EH (cell line): Measurements from ENCODE around the gene DENND4C.
"Not testable (repeated sequence)": the region's sequence is repeated elsewhere in the genome, so short reads cannot be mapped to it uniquely, and the experiment has no call there.

ENCODE experiments used
- DNase-seq: peaks from one replicate; pipeline ENCODE4 v3.0.0-alpha.2; 2015; ENCODE audit warnings: low read depth

Gene DENND4C

DNA sequence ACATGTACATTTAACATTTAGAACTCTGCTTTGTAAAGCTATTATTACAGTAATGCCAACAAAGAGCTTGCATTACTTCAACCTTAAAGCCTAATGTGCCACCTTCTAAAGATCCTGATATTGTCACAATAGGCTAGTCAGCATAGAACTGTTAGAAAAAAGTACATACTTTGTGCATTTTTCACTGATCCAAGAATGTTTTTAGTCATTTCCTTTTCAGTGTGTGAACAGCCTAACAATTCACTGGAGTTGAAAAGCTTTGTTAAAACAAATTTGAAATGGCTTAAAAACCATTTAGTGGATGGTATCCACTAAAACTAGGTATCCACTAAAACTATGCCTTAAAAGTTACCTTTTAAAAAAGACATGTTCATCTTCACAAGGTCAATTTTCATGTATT lies 145.0 kb downstream of the DENND4C start:
- DNase-seq: peak; percentile 70

DNA sequence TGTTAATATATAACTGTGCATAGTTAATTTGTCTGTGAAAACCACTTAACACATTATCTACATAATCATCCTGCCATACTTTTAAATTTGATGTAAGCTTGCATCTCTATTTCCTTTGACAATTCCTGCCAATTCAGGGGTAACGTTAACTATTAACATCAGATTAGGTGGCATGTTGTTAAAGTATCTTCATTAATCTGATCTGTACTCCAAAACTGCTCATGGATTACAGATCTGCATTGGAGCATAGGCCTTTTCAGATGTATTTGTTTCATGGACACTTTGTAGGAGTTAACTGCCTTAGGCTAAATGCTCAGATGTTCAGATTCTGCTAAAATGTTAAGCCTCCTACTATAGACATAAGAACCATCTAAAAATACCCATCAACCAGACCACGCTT lies 146.4 kb downstream of the DENND4C start:
- DNase-seq: no peak

DNA sequence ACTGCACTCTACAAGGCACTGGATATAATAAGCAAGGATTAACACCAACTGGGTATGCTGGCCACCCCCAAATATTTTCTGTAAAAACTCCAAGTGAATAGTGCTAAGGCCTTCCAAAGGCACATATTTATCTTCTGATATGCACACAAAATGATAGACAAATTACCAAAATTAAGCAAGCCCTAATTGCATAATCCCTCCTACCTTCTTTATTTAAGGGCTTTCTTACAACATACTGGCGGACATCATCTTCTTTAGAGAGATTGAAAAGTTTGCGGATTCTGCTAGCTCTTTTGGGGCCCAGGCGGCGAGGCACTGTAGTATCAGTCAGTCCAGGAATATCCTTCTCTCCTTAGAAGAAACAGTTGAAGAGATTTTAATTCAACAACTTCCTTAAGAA lies 147.7 kb downstream of the DENND4C start:
- no peak for DNase-seq

DNA sequence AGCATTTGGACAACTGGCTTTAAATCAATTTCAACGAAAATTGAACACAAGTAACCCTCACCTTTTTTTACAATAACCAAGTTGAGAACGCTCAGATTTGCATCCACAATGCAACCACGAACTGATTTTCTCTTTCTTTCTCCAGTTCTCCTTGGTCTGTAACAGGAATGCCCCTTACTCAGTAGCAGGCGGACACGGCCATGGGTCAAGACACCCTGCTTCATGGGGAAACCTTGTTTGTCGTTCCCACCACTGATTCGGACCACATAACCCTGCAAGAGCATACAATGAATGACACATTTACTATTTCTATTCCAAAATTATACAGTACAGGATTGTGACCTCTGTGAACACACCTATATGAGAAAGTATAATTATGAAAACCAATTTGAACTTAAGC lies 148.2 kb downstream of the DENND4C start:
- DNase-seq: no peak

DNA sequence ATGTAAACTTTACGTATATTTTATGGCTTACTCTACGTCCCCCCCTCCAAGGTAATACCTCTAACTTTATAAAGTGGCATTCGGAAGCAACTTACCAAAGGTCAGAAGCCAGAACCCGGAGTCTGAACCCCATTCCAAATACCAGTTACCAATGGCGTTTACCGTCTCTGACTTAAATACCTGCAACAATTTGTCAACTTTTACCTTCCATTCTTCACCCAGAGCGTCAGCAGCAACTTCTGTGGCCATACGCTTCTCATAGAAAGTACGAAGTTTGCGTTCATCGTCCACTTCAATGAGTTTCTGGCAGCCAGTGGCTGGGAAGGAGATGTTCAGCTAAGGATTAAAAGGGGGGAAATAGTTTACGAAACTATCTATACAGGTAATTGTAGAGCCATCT lies 148.8 kb downstream of the DENND4C start:
- DNase-seq: no peak

DNA sequence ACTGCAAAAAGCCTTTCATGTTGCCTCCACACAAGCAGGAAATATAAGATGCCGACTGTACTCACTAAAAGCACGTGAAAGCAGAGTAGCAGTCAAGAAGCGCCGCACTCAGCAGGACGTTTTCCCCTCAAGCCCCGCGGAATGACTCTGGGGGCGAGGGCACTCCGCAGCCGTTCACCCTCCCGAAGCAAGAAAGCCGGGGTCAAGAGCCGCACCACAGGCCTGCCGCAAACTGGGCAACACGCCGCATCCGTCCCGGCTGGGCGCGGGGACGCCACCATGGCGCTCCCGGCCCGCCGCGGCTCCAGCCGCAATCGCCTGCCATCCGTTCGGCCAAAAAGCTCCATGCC lies 149.2 kb downstream of the DENND4C start:
- no peak for DNase-seq

DNA sequence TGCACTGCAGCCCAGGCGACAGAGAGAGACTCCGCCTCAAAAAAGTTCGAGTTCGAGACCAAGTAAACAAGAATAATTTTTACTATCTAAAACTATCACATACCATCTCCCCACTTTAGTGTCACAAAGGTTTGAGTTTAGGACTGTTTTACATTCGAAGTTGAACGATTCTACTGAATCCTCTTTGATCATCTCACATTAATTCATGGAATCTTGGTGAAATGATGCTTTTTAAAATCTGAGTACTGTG lies 150.3 kb downstream of the DENND4C start:
- DNase-seq: no peak

DNA sequence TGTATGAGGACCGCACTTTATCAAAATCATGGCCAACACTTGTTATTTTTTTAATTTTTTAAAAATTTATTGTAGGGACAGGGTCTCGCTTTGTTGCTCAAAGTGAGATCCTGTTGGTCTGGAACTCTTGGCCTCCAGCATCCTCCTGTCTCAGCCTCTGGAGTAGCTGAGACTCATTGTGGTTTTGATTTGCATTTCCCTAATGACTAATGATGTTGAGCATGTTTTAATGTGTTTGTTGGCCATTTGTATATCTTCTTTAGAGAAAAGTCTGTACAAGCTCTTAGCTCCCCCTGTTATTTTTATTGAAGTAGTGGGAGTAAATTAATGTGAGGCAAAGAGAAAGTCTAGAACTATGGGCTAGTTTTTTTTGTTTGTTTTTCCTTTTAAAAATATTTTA lies 151.2 kb downstream of the DENND4C start:
- DNase-seq: no peak

DNA sequence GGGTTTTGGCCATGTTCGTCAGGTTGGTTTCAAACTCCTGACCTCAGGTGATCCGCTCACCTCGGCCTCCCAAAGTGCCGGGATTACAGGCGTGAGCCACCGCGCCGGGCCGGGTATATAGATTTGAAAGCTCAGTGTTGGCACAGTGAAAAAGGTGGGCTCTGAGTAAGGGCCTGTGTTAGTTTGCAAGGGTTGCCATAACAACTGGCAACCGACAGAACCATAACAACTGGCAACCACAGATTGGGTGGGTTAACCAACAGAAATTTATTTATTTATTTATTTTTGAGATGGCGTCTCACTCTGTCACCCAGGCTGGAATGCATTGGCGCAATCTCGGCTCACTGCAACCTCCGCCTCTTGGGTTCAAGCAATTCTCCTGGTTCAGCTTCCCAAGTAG lies 154.7 kb downstream of the DENND4C start:
- not testable (repeated sequence) for DNase-seq

DNA sequence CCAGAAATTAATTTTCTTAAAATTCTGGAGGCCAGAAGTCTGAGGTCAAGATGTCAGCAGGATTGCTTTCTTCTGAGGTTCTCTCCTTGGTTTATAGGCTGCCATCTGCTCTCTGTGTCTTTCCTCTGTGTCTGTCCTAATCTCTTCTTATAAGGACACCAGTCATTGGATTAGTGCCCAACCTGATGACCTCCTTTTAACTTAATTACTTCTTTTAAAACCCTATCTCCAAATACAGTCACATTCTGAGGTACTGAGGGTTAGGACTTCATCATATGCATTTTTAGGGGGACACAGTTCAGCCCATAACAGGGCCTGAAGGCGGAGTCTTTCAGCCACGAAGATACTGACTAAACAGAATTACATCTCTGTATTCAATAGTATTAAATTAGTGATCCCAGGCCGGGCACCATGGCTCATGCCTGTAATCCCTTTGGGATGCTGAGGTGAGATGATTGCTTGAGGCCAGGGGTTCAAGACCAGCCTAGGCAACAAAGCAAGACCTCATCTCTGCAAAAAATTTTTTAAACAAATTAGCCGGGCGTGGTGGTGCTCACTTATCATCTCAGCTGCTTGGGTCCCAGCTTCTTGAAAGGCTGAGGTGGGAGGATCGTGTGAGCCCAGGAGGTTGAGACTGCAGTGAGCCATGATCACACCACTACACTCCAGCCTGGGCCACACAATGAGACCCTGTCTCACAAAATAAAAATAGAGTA lies 155.5 kb downstream of the DENND4C start:
- no peak for DNase-seq

DNA sequence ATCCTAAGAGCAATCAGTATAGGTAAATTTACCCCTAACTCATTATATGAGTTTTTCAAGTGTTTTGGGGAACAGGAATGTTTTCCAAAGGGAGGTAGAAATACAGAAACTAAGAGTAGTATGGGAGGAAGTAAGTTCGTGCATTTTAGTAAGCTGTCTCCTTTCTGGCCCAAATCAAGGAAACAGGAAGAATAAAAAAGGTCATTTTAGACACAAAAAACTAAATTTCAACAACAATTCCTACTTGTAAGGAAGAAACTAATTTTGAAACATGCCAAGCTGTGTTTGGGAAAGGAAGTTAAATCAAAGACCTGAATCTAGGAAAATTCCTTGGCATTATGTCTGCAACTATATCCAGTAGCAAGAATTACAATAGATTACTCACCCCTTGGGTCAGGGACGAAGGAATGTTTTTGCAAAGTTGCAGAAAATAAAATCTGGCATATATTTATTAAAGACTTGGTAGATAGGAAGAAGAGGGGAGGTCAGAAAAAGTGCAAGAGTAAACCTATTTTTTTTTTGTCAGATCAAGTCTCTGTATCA lies 156.1 kb downstream of the DENND4C start:
- DNase-seq: peak; percentile 43

DNA sequence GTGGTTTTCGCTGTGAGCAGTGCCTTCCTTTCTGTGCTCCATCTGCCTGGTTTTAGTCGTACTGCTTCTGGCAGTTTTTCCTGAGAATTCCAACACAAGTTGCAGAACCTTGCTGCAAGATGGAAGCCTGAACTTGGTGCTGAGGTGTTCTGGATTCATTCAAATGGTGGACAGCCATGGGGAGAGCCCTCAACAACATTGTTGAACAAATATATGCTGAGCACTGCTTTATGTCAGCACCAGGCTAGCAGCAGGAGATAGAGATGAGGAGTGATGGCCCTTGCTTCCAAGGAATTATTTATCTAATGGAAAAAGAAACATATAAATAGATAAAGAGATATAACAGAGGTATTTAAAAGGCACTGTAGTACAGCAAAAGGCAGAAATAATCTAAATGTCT lies 156.8 kb downstream of the DENND4C start:
- peak; percentile 50 for DNase-seq

DNA sequence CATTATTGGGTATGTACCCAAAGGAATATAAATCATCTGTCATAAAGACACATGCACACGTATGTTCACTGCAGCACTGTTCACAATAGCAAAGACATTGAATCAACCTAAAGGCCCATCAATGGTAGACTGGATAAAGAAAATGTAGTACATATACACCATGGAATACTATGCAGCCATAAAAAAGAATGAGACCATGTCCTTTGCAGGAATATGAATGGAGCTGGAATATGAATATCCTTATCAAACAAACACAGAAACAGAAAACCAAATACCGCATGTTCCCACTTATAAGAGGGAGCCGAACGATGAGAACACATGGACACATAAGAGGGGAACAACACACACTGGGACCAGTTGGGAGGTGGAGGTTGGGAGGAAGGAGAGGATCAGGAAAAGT lies 159.0 kb downstream of the DENND4C start:
- not testable (repeated sequence) for DNase-seq

DNA sequence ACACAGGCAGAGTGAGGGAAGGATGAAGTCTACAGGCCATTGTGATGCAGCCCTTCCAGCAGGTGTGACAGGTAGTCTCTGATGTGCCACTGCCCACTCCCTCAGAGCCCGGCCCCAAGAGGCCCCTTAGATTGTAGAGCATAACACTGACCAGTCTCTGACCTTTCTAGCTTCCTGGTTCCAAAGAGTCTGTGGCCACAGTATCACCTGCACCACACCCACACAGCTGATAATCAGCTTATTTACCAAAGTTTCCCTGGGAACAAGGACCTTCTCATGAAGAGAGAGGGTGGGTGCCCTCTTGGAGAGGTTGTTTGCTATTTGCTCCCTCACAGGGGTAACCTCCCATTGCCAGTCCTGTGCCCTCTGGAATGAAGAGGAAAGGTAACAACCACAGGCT lies 167.4 kb downstream of the DENND4C start:
- no peak for DNase-seq

DNA sequence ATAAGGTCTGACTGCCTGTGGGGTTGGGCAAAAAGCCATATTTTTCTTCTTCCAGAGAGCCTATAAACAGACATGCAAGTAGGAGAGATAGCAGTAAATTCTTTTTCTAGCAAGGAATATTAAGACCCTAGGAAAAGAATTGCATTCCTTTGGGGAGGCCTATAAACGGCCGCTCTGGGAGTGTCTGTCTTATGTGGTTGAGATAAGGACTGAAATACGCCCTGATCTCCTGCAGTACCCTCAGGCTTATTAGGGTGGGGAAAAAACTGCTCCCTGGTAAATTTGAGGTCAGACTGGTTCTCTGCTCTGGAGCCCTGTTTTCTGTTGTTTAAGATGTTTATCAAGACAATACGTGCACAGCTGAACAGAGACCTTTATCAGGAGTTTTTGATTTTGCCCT lies 172.7 kb downstream of the DENND4C start:
- DNase-seq: not testable (repeated sequence)

DNA sequence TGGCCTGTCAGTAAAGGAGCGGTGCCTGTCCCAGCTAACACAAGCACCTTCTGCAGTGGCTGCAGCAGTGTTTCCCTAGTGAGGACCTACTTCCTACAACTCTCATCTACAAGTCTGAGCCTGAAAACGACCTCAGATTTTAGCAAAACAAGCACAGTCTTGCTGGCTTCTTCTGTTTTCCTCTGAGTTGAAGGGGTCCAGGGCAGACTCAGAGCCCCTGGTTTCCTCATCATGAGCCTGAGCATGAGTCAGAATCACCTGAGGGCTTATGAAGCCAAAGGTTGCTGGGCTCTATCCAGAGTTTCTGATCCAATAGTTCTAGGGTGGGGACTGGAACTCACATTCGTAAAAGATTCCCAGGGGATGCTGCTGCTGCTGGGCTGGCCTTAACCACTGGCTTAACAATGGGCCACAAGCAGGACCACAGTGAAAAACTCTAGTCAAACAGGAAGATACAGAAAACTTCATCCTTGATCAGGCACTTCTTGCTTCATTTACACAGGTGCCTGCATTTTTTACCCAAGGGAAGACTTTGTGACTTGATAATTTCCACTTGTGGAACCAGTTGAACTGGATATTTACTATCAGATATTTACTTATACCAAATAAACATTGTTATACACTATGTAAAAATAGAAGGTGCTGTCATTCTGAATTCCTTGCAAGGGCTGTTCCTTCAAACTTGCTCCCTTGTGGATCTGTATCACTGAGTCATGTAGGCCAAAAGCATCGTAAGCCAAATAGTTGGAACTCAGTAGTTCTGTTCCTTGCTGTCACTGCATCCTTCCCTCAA lies 174.0 kb downstream of the DENND4C start:
- DNase-seq: no peak

DNA sequence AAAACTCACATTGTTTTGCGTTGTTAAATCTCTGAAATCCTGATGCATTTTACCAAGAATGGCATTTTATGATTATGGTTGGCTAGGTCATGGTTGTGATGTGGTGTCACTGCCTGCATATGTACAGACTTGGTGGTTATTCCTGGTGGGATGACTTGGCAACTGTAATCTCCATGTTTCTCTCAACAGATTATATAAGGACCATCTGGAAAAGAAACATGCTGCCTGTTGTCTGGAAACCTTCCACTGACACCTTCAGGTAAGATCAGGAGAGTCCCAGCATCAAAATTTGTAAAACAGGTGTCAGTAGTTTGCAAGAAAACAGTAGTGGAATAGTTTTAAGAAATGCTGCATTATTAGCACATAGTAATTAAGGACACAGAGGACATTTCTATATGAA lies 175.3 kb downstream of the DENND4C start:
- no peak for DNase-seq

DNA sequence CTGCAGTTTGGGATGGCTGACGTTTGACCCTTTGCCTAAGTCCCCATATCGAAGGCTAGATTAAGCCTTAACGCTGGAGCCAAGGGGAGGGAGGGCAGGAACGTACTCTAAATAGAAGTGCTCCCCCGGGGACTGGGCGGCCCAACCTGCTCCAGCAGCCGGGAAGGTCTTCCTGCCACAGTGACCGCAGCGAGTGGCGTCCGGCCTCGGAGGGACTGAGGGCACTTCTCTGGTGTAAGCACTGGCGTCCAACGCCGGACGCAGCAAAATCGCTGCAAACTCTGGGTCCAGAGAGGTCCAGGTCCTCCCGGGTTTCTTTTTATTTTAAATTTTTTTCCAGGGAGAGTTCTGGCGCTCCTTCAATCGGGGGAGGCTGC lies 177.8 kb downstream of the DENND4C start:
- DNase-seq: no peak

DNA sequence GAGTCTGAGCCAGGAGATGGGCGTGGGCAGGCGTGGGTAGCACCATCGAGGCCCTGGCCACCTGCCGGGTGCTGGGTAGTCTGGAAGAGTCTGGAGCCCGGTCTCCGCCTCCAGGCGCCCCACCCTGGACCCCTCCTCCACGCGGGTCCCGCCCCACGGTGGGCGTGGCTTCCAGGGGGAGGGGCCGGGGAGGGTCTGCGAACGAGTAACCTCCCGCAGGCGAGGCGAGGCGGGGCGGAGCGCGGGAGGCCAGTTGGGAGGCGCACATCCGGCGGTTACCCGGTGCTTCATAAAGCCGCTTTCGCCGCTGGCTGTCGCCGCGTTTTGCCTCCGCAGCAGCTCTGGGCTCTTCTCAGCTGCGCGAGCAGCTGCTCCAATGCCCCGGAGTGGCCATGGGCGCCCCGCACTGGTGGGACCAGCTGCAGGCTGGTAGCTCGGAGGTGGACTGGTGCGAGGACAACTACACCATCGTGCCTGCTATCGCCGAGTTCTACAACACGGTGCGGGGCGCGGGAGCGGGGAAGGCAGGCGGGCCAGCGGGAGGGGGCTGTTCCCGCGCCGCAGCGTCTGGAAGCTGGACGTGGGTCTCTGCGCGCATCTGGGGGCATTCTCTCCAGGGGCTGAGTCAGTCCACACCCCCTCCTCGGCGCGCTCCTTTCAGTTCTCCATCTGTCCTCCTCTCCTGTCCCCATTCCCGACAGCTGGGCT lies 178.4 kb downstream of the DENND4C start, which contains the start of gene ACER2:
Gene ACER2, plus strand, starts transcription at position 317 of the 708 bp plus-strand sequence. Its CDS starts 76 bp downstream, at position 393.
- DNase-seq: peak; percentile 92

DNA sequence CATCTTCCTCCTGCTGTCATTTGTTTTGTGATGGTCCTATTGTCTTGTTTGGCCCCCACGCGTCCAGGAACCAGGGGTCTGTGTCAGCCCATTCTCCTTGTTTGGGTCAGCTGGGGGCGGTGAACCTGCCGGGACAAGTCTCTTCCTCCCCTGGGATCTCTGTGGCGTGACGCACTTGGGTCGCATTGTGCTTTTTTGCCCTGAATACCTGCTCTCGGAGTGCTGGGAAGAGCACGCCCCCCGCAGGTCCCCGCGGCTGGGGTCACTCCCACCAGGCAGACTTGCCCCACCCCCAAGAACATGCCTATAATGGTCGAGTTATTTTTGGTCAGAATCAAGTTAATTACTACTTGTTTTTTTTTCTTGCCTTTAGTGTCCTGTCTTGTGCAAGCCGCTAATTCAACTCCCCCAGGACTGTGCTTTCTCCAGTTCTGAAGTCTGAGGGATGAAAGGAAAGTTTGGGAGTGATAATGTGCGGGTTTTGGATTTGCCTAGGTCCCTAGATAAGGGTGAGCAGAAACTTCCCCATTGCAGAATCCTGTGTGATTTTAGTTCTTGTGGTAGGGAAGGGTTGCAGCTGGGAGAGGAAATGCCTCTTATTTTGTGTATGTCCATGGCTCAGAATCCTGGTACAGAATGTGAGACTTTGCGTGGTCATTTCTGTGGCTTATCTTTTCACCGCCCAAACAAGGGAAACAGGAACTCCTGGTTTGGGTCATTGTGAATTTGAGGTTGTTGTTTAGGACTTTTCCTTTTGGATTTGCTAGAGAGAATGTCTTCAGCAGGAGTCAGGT lies 179.1 kb downstream of the DENND4C start:
- peak; percentile 24 for DNase-seq

DNA sequence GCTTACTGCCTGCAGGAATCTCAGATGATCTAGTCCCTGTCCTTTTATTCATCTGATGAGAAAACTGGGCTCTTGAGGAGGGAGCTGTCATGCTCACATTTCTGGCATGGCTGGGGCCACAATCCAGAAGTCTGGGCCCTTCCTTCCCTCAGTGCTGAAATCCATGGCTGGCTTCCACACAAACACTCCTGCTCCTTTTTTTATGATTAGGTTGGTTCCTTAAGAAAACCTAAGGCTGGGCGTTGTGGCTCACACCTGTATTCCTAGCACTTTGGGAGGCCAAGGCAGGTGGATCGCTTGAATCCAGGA lies 179.7 kb downstream of the DENND4C start:
- DNase-seq: no peak

DNA sequence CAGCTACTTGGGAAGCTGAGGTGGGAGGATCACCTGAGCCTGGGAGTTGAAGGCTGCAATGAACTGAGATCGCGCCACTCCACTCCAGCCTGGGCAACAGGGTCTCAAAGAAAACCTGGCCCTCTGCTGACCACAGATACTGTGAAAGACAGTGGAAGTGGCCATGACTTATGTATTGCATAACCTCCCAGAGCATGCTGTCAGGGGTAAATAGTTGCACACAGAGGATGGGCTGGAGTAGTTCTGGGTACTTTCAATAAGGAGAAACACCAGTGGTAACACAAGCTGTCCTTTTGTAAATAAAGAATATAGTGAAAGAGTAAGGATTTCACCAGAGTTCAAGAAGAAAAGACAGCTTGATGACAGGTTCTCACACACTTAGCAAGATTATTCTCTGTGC lies 180.1 kb downstream of the DENND4C start:
- DNase-seq: no peak
